Hepatic stellate cell (primary cell): ENCODE results near the gene GPRC5B.

Source experiments
- DNase-seq: peaks from one replicate; pipeline ENCODE4 v3.0.0; 2011; ENCODE audit warnings: low spot score

GPRC5B gene

DNA sequence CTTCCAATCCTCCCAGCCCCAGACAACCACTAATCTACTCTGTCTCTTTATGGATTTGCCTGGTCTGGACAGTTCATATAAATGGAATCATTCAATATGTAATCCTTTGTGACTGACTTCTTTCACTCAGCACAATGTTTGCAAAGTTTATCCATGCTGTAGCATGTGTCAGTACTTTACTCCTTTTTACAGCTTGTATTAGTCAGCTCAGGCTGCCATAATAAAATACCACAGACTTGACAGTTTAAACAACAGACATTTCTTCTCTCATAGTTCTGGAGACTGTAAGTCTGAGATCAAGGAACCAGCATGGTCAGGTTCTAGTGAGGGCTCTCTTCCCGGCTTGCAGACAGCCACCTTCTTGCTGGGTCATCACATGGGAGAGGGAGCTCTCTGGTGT is 41.3 kb downstream of the GPRC5B start:
- DNase-seq: no peak

GRCh38 chr16:19842426-19843157 is 42.1 kb downstream of the GPRC5B start:
- no peak for DNase-seq

DNA sequence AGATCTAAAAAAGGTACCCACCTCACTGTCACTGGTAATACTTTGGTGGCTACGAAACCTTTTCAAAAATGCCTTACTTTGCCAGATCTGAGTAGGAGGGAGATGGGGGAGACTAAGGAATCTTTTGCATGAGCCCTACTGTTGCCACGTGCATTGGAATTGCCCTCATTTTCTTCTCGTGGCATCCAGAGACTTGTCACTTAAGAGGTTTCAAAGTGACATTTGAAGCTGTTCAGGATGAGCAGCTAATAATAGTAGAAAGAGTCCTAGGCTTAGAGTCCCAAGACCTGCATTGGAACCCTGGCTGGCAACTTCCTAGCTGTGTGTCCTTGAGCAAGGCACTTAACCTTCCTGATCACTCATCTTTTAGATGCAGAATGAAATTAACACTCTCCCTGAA is 43.5 kb downstream of the GPRC5B start:
- DNase-seq: no peak

DNA sequence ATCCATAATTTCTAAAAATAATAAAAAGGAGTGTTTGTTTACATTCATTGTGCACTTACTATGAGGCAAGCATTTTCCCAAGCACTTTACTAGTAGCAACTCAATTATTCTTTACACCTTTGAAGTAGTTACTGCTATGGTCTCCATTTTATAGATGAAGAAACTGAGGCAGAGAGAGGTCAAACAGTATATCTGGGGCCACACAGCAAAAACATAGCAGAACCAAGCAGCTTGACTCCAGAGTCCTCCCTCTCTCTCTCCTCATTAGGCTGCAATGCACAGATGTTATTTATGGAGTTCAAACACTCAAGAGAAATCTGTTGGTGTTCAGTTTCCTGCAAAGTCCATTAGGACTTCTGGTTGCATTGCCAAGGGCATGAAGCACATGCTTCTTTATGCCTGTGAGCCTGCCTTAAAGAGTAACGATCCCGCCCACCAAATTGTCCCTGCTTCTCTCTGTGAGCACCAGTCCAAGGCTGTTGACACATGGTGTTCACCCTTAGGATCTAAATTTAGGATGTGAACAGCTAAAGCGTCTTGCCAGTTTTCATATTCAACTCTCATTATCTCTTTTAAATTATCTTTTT is 44.0 kb downstream of the GPRC5B start:
- no peak for DNase-seq

DNA sequence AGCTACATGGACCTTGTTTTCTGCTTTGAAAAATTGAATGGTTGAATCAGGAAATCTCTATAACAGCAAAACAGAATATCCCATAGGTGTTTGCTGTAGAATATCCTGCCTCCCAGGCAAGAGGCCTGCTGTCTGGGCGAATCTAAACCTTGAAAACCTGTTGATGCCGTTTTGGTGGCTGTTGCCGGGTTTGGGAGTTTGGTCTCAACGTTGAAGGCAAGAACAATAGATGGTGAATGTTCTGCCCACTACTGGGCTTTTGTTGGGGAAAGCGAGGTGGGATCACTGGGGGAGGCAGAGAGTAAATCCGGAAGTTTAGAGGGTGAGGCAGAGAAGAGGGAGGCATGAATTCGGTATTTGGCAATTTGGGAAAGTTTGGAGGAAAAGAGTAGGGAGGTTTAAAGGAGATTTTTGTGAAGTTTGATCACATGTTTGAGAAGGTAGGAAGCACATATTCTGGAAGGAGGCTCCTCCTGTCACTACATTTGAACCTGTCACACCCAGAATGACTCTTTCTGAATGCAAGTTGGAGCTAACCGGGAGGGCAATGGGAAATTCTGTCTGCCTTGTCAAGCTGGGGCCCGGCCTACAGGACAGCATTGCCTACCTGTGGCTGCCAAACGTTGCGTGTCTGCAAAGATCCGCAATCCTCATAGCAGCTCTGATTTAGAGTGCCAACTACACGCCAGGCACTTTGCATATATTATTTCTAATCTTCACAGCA is 46.5 kb downstream of the GPRC5B start:
- no peak for DNase-seq

- DNase-seq: no peak
Observed at GRCh38 chr16:19837331-19837980, 47.2 kb downstream of the GPRC5B start.

DNA sequence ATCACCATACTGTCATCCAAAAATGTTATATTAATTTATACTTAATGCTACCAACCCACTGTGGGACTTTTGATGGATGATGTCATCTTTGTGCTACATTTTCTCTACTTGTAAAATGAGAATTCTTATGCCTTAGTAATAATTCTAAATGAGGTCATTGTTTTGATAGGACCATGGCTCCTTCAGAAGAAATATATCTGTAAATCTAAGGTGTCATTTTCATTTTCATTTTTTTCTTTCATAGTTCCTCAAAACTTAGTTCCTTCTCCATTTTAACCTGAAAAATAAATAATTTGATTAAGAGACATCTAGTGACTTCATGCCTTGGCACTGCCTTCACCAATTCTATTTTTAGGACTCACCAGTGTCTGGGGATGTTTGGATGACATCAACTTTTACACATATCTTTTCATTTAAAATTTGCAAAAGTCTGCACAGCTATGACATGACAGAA is 48.7 kb downstream of the GPRC5B start:
- DNase-seq: peak; percentile 31

DNA sequence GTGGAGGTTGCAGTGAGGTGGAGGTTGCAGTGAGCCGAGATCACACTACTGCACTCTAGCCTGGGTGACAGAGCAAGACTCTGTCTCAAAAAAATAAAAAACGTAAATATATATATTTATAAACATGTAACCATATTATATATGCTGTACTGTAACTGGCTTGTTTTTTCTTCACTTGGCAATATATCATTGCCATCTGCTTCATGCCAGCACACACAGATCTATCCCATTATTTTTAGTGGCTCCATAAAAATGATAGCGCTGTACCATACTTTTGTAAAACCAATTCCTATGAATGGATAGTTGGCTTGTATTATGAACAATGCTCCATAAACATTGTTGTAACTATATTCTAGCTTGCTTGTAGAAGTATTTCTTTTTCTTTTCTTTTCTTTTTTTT is 49.5 kb downstream of the GPRC5B start:
- no peak for DNase-seq

- DNase-seq: no peak
Observed at GRCh38 chr16:19833581-19833980, 51.1 kb downstream of the GPRC5B start.

- DNase-seq: no peak
Observed at GRCh38 chr16:19833176-19833575, 51.5 kb downstream of the GPRC5B start.

DNA sequence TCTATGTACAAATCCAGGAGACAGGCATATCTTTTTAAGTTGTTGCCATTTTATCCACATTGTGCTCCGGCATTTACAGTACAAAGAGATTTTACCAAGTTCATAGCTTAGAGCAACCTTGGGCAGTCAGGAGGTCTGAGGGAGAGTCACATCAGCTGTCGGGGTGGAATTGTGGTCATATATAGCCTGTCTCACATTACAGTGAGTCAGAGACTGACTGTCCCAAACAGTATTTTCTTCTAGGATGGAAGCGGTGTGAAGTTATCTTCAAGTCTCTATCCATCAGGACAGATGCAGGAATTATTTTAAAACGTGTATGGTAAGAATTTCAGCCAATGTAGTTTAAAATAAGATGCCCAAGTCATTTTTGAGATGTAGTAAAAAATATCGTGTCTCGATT is 53.0 kb downstream of the GPRC5B start:
- peak; percentile 56 for DNase-seq

DNA sequence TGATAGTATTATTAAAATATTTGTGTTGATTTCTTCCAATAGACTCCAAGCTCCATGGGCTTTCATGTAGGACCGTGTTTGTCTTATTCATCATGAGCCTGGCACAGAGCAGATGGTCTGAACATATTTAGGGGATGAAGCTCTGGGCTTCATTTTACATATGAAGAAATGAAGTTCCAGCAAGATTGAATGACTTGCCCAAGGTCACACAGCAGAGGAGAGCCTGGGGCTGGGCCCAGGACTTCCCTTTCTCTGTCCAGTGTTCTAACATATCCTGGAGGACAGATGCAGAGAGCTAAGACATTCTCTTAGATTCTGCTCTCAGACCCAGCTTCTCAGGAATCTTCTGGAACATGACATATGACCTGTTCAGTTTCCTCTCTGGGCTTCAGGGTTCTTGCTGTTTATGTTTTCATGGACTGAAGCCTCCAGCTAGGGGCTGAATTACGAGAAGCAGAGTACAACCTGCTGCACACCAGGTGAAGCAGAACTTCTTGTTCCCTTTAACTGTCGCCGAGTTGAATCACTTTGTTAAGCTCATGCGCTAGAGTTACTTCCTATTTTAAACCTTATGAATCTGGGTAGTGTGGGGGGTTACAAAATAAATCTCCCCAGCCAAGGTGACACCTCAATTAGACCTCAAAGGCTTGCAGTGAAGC is 53.6 kb downstream of the GPRC5B start:
- DNase-seq: no peak

- DNase-seq: no peak
Observed at GRCh38 chr16:19829844-19830692, 54.6 kb downstream of the GPRC5B start.

- DNase-seq: no peak
Observed at GRCh38 chr16:19824216-19824615, 60.4 kb downstream of the GPRC5B start.

DNA sequence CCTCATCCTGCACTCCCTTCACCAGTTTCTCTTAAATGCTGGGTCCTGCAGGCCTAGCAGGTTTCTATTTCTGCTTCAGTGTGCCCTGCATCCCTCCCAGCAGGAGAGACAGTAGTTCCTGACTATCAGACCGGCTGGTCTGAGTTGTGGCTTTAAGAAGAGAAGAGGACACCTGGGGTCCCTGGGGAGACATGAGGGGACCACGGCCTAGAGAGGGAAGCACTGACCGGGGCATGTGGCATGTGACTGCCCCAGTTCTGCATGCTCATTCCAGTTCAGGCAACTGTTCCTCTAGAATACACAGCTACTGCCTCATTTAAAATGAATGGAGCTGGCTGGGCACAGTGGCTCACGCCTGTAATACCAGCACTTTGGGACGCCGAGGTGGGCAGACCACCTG is 61.3 kb downstream of the GPRC5B start:
- no peak for DNase-seq

GRCh38 chr16:19822533-19822932 is 62.1 kb downstream of the GPRC5B start:
- no peak for DNase-seq

- DNase-seq: no peak
Observed at GRCh38 chr16:19817875-19818274, 66.8 kb downstream of the GPRC5B start.

GRCh38 chr16:19817122-19817521 is 67.5 kb downstream of the GPRC5B start:
- no peak for DNase-seq

DNA sequence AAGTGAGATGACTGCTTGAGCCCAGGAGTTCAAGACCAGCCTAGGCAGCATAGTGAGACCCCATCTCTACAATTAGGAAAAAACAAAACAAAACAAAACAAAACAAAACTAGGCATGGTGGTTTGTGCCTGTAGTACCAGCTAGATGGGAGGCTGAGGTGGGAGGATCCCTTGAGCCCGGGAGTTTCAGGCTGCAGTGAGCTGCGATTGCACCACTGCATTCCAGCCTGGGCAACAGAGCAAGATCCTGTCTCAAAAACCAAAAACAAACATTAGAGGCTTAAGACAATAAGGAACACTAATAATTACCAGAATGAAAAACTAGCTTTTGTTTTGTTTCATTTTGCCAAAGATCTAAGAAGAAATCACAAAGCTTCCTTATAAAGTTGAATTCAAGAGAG is 69.2 kb downstream of the GPRC5B start:
- DNase-seq: no peak

GRCh38 chr16:19812986-19813385 is 71.7 kb downstream of the GPRC5B start:
- no peak for DNase-seq
